ENCODE data around the gene LSM7.

Gene LSM7

GRCh38 chr19:2305452-2306280 lies 22.7 kb downstream of the LSM7 start:
- DNase-seq: no peak

GRCh38 chr19:2303211-2303798 lies 25.1 kb downstream of the LSM7 start:
- DNase-seq: no peak

DNA sequence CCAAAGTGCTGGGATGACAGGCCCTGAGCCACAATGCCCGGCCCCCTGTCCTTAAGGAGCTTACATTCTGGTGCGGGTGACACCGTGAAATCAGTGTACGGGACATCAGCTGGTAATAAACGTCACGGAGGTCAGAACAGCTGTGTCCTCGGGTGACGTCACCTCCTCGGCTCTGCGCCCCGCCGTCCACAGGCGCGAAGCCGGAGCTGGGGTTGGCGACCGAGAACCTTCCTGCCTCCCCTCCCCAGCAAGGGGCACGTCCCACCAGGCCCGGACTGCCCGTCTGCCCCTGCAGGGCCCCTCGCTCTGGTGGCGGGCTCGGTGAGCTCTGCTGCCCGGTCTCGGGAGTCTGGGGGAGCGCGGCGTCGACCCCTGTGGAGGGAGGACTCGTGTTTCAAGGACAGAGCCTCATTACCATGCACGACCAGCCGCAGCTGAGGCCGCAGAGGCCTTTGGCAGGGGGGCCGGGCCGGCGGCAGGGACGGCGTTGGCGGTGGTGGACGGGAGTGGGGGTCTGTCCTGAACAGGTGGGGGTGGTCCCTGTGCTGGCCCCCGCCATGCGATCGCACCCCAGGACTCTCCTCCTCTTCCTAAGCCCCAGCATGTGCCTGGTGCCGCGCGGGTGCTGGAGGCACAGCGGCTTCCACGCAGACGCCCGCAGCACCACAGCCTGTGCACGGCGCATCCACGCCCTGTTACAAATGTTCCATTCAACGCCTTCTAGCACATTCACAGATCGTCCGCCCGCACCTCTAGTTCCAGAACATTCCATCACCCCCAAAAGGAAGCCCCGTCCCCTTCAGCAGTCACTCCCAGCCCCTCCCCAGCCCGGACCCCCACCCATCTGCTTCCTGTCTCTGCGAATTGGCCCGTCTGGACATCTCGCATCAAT lies 25.8 kb downstream of the LSM7 start:
- DNase-seq: peak in 12 of 56 donors; percentile 17 to 64 (median 30)

DNA sequence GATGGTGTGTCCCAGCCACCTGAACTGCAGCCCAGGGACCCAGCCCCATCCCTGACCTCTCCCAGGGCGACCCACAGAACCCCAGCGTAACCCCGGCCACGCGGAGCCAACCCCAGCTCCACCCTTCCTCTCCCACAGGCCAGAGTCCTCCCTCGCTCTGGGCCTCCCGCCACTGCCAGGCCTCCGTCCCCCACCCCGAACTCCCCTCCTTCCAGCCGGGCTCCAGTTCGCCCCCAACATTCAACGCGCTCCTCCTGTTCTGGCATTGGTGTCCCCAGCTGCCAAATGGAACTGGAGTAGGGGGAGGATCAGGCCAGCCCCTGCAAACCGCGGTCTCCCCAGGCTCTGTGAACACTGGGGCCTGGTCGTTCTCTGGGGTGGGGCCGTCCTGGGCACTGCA lies 27.9 kb downstream of the LSM7 start:
- DNase-seq: no peak

DNA sequence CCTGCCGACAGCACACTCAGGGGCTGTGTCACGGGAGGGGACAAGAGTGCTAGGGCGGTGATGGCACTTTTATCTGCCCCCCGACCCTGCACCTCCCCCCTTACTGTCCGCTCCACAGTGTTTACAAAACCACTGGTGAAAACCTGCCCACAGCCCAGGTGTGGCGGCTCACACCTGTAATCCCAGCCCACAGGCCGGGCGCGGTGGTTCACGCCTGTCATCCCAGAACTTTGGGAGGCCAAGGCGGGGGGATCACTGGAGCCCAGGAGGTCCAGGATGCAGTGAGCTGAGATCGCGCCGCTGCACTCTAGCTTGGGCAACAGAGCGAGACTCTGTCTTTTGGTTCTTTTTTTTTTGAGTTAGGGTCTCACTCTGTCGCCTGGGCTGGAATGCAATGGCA lies 32.2 kb downstream of the LSM7 start:
- no peak for DNase-seq

DNA sequence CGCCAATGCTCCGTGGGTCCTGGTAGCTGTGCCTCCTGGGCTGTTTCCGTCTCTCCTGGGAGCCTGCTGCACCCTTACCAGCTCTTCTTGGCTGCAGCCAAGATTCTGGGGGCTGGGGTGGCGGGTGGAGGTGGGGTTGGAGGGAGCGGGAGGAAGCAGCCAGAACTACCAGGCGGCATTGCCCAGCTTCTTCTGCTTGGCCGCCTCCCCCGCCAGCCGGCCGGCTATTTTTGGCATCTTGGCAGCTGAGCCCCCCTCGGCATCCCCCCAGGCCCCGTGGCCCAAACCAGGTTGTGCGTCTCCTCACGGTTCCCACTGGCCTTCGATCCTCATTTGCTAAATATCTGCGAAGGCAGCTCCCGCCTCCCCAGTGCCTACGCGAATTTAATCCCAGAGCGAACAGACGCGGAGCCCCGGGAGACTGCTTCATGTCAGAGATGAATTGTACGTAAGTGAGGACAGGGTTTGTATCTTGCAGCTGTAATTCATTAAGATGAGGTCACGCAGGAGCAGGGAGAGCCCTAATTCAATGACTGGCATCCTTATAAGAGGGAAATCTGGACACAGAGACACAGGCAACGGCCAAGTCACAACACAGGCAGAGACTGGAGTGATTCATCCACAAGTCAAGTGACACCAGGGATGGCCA lies 33.6 kb downstream of the LSM7 start:
- peak in 41 of 56 donors; percentile 15 to 75 (median 50) for DNase-seq

GRCh38 chr19:2291185-2291751 lies 37.1 kb downstream of the LSM7 start:
- DNase-seq: peak in 1 of 56 donors; percentile 28

DNA sequence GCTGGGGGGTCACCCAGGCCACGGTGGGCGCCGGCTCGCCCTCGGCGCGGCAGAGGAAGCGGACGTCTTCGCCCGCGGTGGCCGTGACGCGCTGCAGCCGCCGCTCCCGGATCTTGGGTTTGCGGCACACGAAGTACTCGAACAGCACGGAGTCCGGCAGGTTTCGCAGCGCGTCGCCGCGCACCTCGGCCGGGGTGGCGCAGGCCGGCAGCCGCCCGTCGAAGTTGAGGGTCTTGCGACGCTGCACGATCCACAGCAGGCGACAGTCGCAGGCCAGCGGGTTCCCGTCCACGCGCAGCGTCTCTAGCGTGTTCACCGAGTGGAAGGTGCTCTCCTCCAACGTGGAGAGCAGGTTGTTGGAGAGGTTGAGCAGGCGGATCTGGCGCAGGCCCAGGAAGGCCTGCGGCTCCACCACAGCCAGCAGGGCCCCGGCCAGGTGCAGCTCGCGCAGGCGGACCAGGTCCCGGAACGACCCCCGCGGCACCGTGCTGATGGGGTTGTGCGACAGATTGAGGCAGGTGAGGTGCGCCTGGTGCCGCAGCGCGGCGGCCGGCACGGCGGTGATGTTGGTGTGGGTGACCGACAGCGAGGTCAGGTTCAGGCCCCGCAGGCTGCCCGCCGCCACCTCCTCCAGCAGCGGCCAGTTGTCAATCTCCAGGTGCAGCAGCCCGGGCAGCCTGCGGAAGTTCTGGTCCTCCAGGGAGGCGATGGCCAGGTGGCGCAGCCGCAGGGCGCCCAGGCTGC lies 37.8 kb downstream of the LSM7 start:
- DNase-seq: no peak

- peak in 2 of 56 donors; percentile 23 to 40 for DNase-seq
Observed at GRCh38 chr19:2289714-2290435, 38.5 kb downstream of the LSM7 start.

DNA sequence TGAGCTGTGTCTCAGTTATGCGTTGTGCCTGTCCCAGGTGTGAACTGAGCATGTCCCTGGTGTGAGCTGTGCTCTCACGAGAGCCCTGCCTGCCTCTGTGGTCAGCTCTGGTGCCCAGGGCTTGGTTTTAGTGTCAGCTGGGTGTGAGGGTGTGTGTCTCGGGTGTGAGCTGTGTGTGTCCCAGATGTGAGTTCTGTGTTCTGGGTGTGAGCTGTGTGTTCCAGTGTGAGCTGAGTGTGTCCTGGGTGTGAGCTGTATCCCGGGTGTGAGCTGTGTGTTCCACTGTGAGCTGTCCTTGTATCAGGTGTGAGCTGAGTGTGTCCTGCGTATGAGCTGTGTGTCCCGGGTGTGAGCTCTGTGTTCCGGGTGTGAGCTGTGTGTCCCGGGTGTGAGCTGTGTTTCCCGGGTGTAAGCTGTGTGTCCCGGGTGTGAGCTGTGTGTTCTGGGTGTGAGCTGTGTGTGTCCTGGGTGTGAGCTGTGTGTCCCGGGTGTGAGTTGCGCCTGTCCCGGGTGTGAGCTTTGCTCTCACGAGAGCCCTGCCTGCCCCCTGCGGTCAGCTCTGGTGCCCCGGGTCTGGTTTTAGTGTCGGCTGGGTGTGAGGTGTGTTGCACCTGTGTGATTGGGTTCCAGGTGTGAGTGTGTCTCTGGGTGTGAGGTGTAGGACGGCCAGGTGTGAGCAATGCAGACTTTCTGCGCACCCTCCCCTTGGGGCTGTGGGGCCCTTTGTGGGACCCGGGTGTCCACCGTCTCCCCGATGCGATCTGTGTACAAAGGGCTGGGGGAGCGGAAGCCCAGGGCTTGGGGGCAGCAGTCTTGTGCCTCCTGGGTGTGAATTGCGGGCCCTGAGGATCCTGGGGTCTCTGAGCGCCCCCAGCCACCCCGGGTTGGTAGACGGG lies 39.3 kb downstream of the LSM7 start:
- DNase-seq: no peak

GRCh38 chr19:2288338-2288817 lies 40.0 kb downstream of the LSM7 start:
- DNase-seq: no peak

GRCh38 chr19:2287585-2288337 lies 40.6 kb downstream of the LSM7 start:
- DNase-seq: no peak

GRCh38 chr19:2286402-2287140 lies 41.8 kb downstream of the LSM7 start:
- no peak for DNase-seq

GRCh38 chr19:2283835-2284507 lies 44.4 kb downstream of the LSM7 start:
- DNase-seq: no peak

DNA sequence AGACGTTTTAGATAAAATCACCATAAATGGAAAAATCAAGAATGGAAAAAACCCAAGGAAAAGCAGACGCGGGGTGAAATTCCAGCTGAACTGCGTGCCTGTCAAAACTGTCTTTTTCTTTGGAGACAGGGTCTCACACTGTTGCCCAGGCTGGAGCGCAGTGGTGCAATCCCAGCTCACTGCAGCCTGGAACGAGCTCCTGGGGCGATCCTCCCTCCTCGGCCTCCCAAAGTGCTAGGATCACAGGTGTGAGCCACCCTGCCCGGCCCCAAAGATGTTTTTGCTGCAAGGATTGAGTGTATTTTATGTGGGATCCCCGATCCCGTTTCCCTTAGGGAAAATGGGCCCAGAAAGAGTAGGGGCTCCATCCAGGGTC lies 45.5 kb downstream of the LSM7 start:
- DNase-seq: no peak

Data from amygdala (tissue), 56 donors.